OCI-LY1 (cell line): ENCODE measurements around the gene PNPLA5.

Source experiments
- H2AFZ ChIP-seq: fragments of 200-600 bp; sonication (generic), shearing (Covaris generic); 2 replicates; pipeline ENCODE4 v1.6.0; 2014; ENCODE audit warnings: antibody characterized with exemption, mild to moderate bottlenecking, low read length
- H3F3A ChIP-seq: fragments of 200-600 bp; sonication (generic), shearing (Covaris generic); 2 replicates; pipeline ENCODE4 v1.6.0; 2014; ENCODE audit warnings: mild to moderate bottlenecking, antibody characterized with exemption, low read length, moderate library complexity; ENCODE audit not compliant: insufficient read depth
- H3K27ac ChIP-seq: fragments of 200-600 bp; sonication (generic); 2 replicates; pipeline ENCODE4 v1.5.1; 2014; ENCODE audit warnings: low read length, mixed run types, mild to moderate bottlenecking, low read depth; ENCODE audit not compliant: poor library complexity, severe bottlenecking
- H3K27me3 ChIP-seq: fragments of 200-600 bp; sonication (generic); 2 replicates; pipeline ENCODE4 v1.6.0; 2014; ENCODE audit warnings: antibody characterized with exemption, mild to moderate bottlenecking, low read length, moderate library complexity; ENCODE audit not compliant: insufficient read depth
- H3K36me3 ChIP-seq: fragments of 200-600 bp; sonication (generic); 2 replicates; pipeline ENCODE4 v1.6.1; 2014; ENCODE audit warnings: mild to moderate bottlenecking, antibody characterized with exemption, low read length, moderate library complexity, mixed read lengths; ENCODE audit not compliant: insufficient read depth
- H3K4me1 ChIP-seq: fragments of 200-600 bp; sonication (generic); 2 replicates; pipeline ENCODE4 v1.5.1; 2014; ENCODE audit warnings: mild to moderate bottlenecking, low read length, moderate library complexity; ENCODE audit not compliant: insufficient read depth, severe bottlenecking
- H3K4me2 ChIP-seq: fragments of 200-600 bp; sonication (generic), shearing (Covaris generic); 2 replicates; pipeline ENCODE4 v1.6.1; 2014; ENCODE audit warnings: low read length
- H3K4me3 ChIP-seq: fragments of 200-600 bp; sonication (generic); 2 replicates; pipeline ENCODE4 v1.5.1; 2014; ENCODE audit warnings: low read length, low read depth, mild to moderate bottlenecking, mixed read lengths; ENCODE audit not compliant: poor library complexity, severe bottlenecking
- H3K79me2 ChIP-seq: fragments of 200-600 bp; shearing (Covaris generic); 2 replicates; pipeline ENCODE4 v1.6.1; 2016; ENCODE audit warnings: mixed run types, low read length, mixed read lengths; ENCODE audit not compliant: insufficient read depth
- H3K9ac ChIP-seq: fragments of 200-600 bp; sonication (generic), shearing (Covaris generic); 2 replicates; pipeline ENCODE4 v1.6.1; 2014; ENCODE audit warnings: mild to moderate bottlenecking, low read length, mixed read lengths
- H3K9me2 ChIP-seq: fragments of 200-600 bp; sonication (generic), shearing (Covaris generic); 2 replicates; pipeline ENCODE4 v1.6.1; 2014; ENCODE audit warnings: low read depth, mild to moderate bottlenecking, low read length, mixed read lengths
- H3K9me3 ChIP-seq: fragments of 200-600 bp; shearing (Covaris generic); 2 replicates; pipeline ENCODE4 v1.6.1; 2014; ENCODE audit warnings: low read length, mixed read lengths
- H4K20me1 ChIP-seq: fragments of 200-600 bp; sonication (generic), shearing (Covaris generic); 2 replicates; pipeline ENCODE4 v1.6.0; 2016; ENCODE audit warnings: mild to moderate bottlenecking, low read length; ENCODE audit not compliant: insufficient read depth
- CTCF ChIP-seq: fragments of 200-600 bp; sonication (generic), shearing (Covaris generic); IDR thresholded peaks from 2 replicates; pipeline ENCODE4 v1.5.1; 2017; ENCODE audit warnings: mild to moderate bottlenecking, antibody characterized with exemption, low read length, moderate library complexity, mixed read lengths
- EZH2 ChIP-seq: fragments of 200-600 bp; sonication (generic), shearing (Covaris generic); IDR thresholded peaks from 2 replicates; pipeline ENCODE4 v1.8.0; 2017; ENCODE audit warnings: borderline replicate concordance, mixed run types, mild to moderate bottlenecking, antibody characterized with exemption, low read length, moderate library complexity, mixed read lengths

Gene PNPLA5

GRCh38 chr22:43925433-43926348 is 33.9 kb upstream of the PNPLA5 start:
- Histone ChIP-seq H3K9me3 (no peaks in the 10 kb centered on the region), H3K4me3 (no peak overlapping the region), H3K4me1 (no peaks in the 10 kb centered on the region), H3K27me3 (peaks cover 5% of the 10 kb centered on the region; the same call in 1 of the 2 replicates), H3K9ac (no peak overlapping the region), H3K27ac (no peak overlapping the region), H3K79me2 (no peaks in the 10 kb centered on the region), H2AFZ (no peak overlapping the region), H3K9me2 (no peaks in the 10 kb centered on the region), H3K36me3 (no peaks in the 10 kb centered on the region), H3F3A (no peaks in the 10 kb centered on the region), H4K20me1 (no peaks in the 10 kb centered on the region), H3K4me2 (no peak overlapping the region)
- TF ChIP-seq EZH2 (no peak), CTCF (no peak)

GRCh38 chr22:43924877-43925276 is 33.1 kb upstream of the PNPLA5 start:
- no peak overlapping the region for H3K9ac ChIP-seq

GRCh38 chr22:43923631-43924464 is 32.0 kb upstream of the PNPLA5 start, which contains the start of gene PNPLA3:
Gene PNPLA3 (plus strand): TSS chr22:43923805. CDS start chr22:43923912, 107 bp downstream.
- Histone ChIP-seq H3K4me2 (no peak within 1 kb of the TSS), H3F3A (no peaks in the 10 kb centered on the region), H4K20me1 (no peaks in the 10 kb centered on the region), H3K36me3 (no peaks in the 10 kb centered on the region), H3K9ac (no peak within 1 kb of the TSS), H2AFZ (no peak within 1 kb of the TSS), H3K79me2 (no peaks in the 10 kb centered on the region), H3K4me1 (no peaks in the 10 kb centered on the region), H3K27me3 (peaks cover 5% of the 10 kb centered on the region; the same call in 1 of the 2 replicates), H3K9me2 (no peaks in the 10 kb centered on the region), H3K27ac (no peak within 1 kb of the TSS), H3K9me3 (no peaks in the 10 kb centered on the region), H3K4me3 (no peak within 1 kb of the TSS)
- TF ChIP-seq EZH2 (no peak), CTCF (no peak)

More at GRCh38 chr22:43924877-43925276, 33.1 kb upstream of the PNPLA5 start:
- Histone ChIP-seq H3K9me2 (no peaks in the 10 kb centered on the region), H4K20me1 (no peaks in the 10 kb centered on the region), H3K36me3 (no peaks in the 10 kb centered on the region), H3K27ac (no peak overlapping the region), H2AFZ (no peak overlapping the region), H3K4me2 (no peak overlapping the region), H3K4me1 (no peaks in the 10 kb centered on the region), H3K79me2 (no peaks in the 10 kb centered on the region), H3K9me3 (no peaks in the 10 kb centered on the region), H3F3A (no peaks in the 10 kb centered on the region), H3K4me3 (no peak overlapping the region), H3K27me3 (peaks cover 5% of the 10 kb centered on the region; the same call in 1 of the 2 replicates)
- TF ChIP-seq CTCF (no peak), EZH2 (no peak)
